A549 (cell line): Measurements from ENCODE around the gene MYO18B. TPM values are rescaled to one million over a fixed set of nuclear protein-coding genes. Genes with fewer than 3 reads are reported as not detected.

Source experiments
- ATAC-seq, 2 experiments: fragments of 200-7000 bp in 1 of 2; fragments of >200 bp in 1 of 2; cut with Nextera tagmentation in 1 of 2; cut with Tn5 transposase in 1 of 2; 3 replicates each; pipeline versions ENCODE4 v1.8.0 to v1.9.1; 2018 to 2020; ENCODE audit warnings: mild to moderate bottlenecking in 1 of 2, moderate library complexity in 1 of 2
- CTCF ChIA-PET: fragments of 300-600 bp; sonication (Branson Sonifier 250); formaldehyde crosslinking; extraction: SDS; loops from one replicate; lab custom pipeline; 2021; ENCODE audit warnings: antibody characterized with exemption, inconsistent platforms; lab: Yijun Ruan, JAX
- POLR2A ChIA-PET: fragments of 350-600 bp; formaldehyde crosslinking; extraction: SDS; loops from one replicate; lab custom pipeline; 2021; ENCODE audit warnings: antibody characterized with exemption, inconsistent platforms; lab: Yijun Ruan, JAX
- DNase-seq, 2 experiments: peaks; one replicate each; pipeline versions ENCODE4 v3.0.0 to v3.0.0-alpha.2; 2011 to 2016; ENCODE audit warnings: low read depth in 1 of 2, low spot score in 1 of 2
- FAIRE-seq: peaks from 2 replicates; lab custom pipeline; 2011; peaks lifted over from hg19 to GRCh38; lab: Jason Lieb, UNC
- H3K27ac ChIP-seq, 2 experiments: fragments of >200 bp; sonication (Bioruptor Twin); formaldehyde crosslinking; 3 replicates each; pipeline ENCODE4 v1.5.1; 2016 to 2017
- H3K4me1 ChIP-seq: fragments of >200 bp; sonication (Bioruptor Twin); formaldehyde crosslinking; 3 replicates; pipeline ENCODE4 v1.6.1; 2016
- H3K4me2 ChIP-seq: fragments of >200 bp; sonication (Bioruptor Twin); formaldehyde crosslinking; 3 replicates; pipeline ENCODE4 v1.6.1; 2016
- H3K4me3 ChIP-seq: fragments of >200 bp; sonication (Bioruptor Twin); formaldehyde crosslinking; 3 replicates; pipeline ENCODE4 v1.5.1; 2016
- H3K9me3 ChIP-seq: fragments of >200 bp; sonication (Bioruptor Twin); formaldehyde crosslinking; 3 replicates; pipeline ENCODE4 v1.6.1; 2016
- ATOH8 ChIP-seq: fragments of 250-450 bp; sonication (Bioruptor Pico); IDR thresholded peaks from 2 replicates; pipeline ENCODE4 v1.5.0; 2020; ENCODE audit warnings: low read depth, mild to moderate bottlenecking, moderate library complexity
- CBX2 ChIP-seq: fragments of 200-600 bp; sonication (generic); IDR thresholded peaks from 2 replicates; pipeline ENCODE4 v1.6.1; 2016; ENCODE audit warnings: low read depth, mild to moderate bottlenecking, borderline replicate concordance
- CEBPB ChIP-seq, 2 experiments: fragments of >200 bp in 1 of 2; sonication (Bioruptor Twin) in 1 of 2; formaldehyde crosslinking in 1 of 2; IDR thresholded peaks; 2 replicates each; pipeline ENCODE4 v1.6.1; 2012 to 2016
- ELK1 ChIP-seq: fragments of 150-350 bp; IDR thresholded peaks from 2 replicates; pipeline ENCODE4 v1.6.1; 2014; ENCODE audit warnings: low read depth, mild to moderate bottlenecking, low read length
- FOSL2 ChIP-seq, 2 experiments: fragments of 450-650 bp in 1 of 2; fragments of >200 bp in 1 of 2; sonication (Bioruptor Twin) in 1 of 2; formaldehyde crosslinking; IDR thresholded peaks; 2 replicates each; pipeline versions ENCODE4 v1.5.0 to v1.6.1; 2016 to 2020; ENCODE audit warnings: mild to moderate bottlenecking in 1 of 2, moderate library complexity in 1 of 2
- HDAC2 ChIP-seq: fragments of 200-600 bp; sonication (generic); IDR thresholded peaks from 2 replicates; pipeline ENCODE4 v1.6.1; 2016
- HES2 ChIP-seq: fragments of >200 bp; sonication (Bioruptor Twin); formaldehyde crosslinking; IDR thresholded peaks from 2 replicates; pipeline ENCODE4 v1.6.1; 2016
- HMGXB4 ChIP-seq: fragments of 250-450 bp; sonication (Bioruptor Pico); IDR thresholded peaks from 2 replicates; pipeline ENCODE4 v1.5.0; 2021; ENCODE audit warnings: mild to moderate bottlenecking, moderate library complexity, borderline replicate concordance
- JUN ChIP-seq, 2 experiments: fragments of >200 bp; sonication (Bioruptor Twin); formaldehyde crosslinking; IDR thresholded peaks; 2 replicates in 1 of 2; 3 replicates in 1 of 2; pipeline ENCODE4 v1.6.1; 2016 to 2017
- KDM1A ChIP-seq: fragments of 200-600 bp; sonication (generic); IDR thresholded peaks from 2 replicates; pipeline ENCODE4 v1.6.1; 2016; ENCODE audit warnings: low read depth, mild to moderate bottlenecking
- MAX ChIP-seq: IDR thresholded peaks from 2 replicates; pipeline ENCODE4 v1.6.1; 2012
- POLR2AphosphoS2 ChIP-seq: conservative IDR thresholded peaks from 2 replicates; pipeline ENCODE4 v1.6.1; 2012; ENCODE audit warnings: low read length, improper control_type of control experiment, inconsistent platforms
- REST ChIP-seq: fragments of 200-600 bp; sonication (generic); IDR thresholded peaks from 2 replicates; pipeline ENCODE4 v1.6.1; 2016; ENCODE audit warnings: antibody characterized with exemption, mild to moderate bottlenecking, moderate library complexity
- RFX5 ChIP-seq: fragments of 450-650 bp; IDR thresholded peaks from 2 replicates; pipeline ENCODE4 v1.7.1; 2014; ENCODE audit warnings: antibody characterized with exemption, mild to moderate bottlenecking, moderate library complexity
- SMC3 ChIP-seq: fragments of >200 bp; sonication (Bioruptor Twin); formaldehyde crosslinking; IDR thresholded peaks from 3 replicates; pipeline ENCODE4 v1.6.1; 2018; ENCODE audit warnings: inconsistent platforms
- SREBF2 ChIP-seq: fragments of 450-650 bp; IDR thresholded peaks from 2 replicates; pipeline ENCODE4 v1.6.1; 2014; ENCODE audit warnings: mild to moderate bottlenecking, moderate library complexity
- TP53 ChIP-seq: fragments of 250-450 bp; sonication (Bioruptor Pico); IDR thresholded peaks from 2 replicates; pipeline ENCODE4 v1.5.0; 2021; ENCODE audit warnings: mild to moderate bottlenecking, moderate library complexity
- ZFP36 ChIP-seq: fragments of 450-650 bp; IDR thresholded peaks from 2 replicates; pipeline ENCODE4 v1.6.1; 2014; ENCODE audit warnings: borderline replicate concordance; ENCODE audit not compliant: partially characterized antibody
- ZNF302 ChIP-seq: fragments of 250-450 bp; sonication (Bioruptor Pico); IDR thresholded peaks from 2 replicates; pipeline ENCODE4 v1.9.0; 2021; ENCODE audit warnings: inconsistent platforms, mild to moderate bottlenecking, moderate library complexity
- WGBS: methylation state at CpG from one replicate; pipeline ENCODE4 v1.1.6; 2017; ENCODE audit errors: missing lambda C conversion rate; 5-methylcytosine and 5-hydroxymethylcytosine counted together
- polyA plus RNA-seq, 4 experiments: library from polyadenylated mRNA; depleted of rRNA in 3 of 4; stranded (reverse); fragments of >200 nt; fragmentation: RNase III in 1 of 4; extraction: RNeasy Plus Mini Kit Qiagen cat#74134 plus additional on column Dnase treatment in 1 of 4; gene quantifications; 2 replicates in 3 of 4; 3 replicates in 1 of 4; pipeline ENCODE4 v1.2.3, GENCODE V29; 2011 to 2017

MYO18B gene
- polyA plus RNA-seq, 2 of the 4 experiments (the other 2 are of a cell fraction) = 0.01 TPM

GRCh38 chr22:25833091-25833490 lies 91.1 kb downstream of the MYO18B start:
- POLR2A ChIA-PET = no interaction called here
- ATAC-seq = no peak
- WGBS = 0% methylated on average over 4 of the region's 5 CpGs

GRCh38 chr22:25833676-25834075 lies 91.7 kb downstream of the MYO18B start:
- WGBS = 90% methylated on average over 2 of the region's 2 CpGs
- 0 out of 3 replicates have a peak, but pooled peaks cover 6% of the 10 kb centered on the region for H3K9me3 ChIP-seq
- H3K27ac ChIP-seq = no peak overlapping the region
- no peak for FAIRE-seq
- no peak overlapping the region for H3K4me2 ChIP-seq
- no peak for DNase-seq
- no peak overlapping the region for H3K4me3 ChIP-seq
- TF ChIP-seq CEBPB (IDR thresholded peaks at IDR 0.05) = no peak
- TF ChIP-seq HDAC2 = no peak
- no peak for TF ChIP-seq KDM1A
- no peak for TF ChIP-seq ELK1
- no peak for TF ChIP-seq TP53 (CRISPR knock-in tag)
- no peak for TF ChIP-seq REST
- TF ChIP-seq MAX = no peak
- TF ChIP-seq HMGXB4 (CRISPR knock-in tag) = no peak
- TF ChIP-seq FOSL2 (IDR thresholded peaks at IDR 0.05) = no peak
- TF ChIP-seq FOSL2 (CRISPR knock-in tag; IDR thresholded peaks at IDR 0.05) = no peak
- POLR2A ChIA-PET = no interaction called here
- no peaks in the 10 kb centered on the region for H3K4me1 ChIP-seq
- ATAC-seq = no peak
- CTCF ChIA-PET = interaction anchor here (0.8 kb wide), 1 partner anchor 11 kb away, joined by 3 read pairs; no protein-coding TSS in a partner anchor

More at GRCh38 chr22:25833091-25833490, 91.1 kb downstream of the MYO18B start:
- Histone ChIP-seq H3K4me2 (no peak overlapping the region), H3K27ac (no peak overlapping the region), H3K4me3 (no peak overlapping the region), H3K9me3 (0 out of 3 replicates have a peak, but pooled peaks cover 6% of the 10 kb centered on the region), H3K4me1 (no peaks in the 10 kb centered on the region)
- FAIRE-seq (no peak), DNase-seq (no peak)
- CTCF ChIA-PET = interaction anchor here (0.8 kb wide), 1 partner anchor 11 kb away, joined by 3 read pairs; no protein-coding TSS in a partner anchor
- TF ChIP-seq JUN (IDR thresholded peaks at IDR 0.05) (no peak), ZFP36 (no peak), SREBF2 (no peak), HES2 (no peak), ZNF302 (no peak), RFX5 (no peak), REST (no peak), POLR2AphosphoS2 (no peak), ATOH8 (CRISPR knock-in tag) (no peak), CBX2 (no peak), SMC3 (no peak)
- TF ChIP-seq, all 56 proteins: peak for 0
